Tibial nerve (tissue), 4 donors: ENCODE data around the gene NEUROD1. TPM values are rescaled to one million over a fixed set of nuclear protein-coding genes. Genes with fewer than 3 reads are reported as not detected.

ENCODE experiments used
- DNase-seq, 2 donors: peaks; one replicate each; pipeline ENCODE4 v3.0.0-alpha.2; 2019; ENCODE audit warnings: low spot score in 2 of 2
- H3K27ac ChIP-seq, 4 donors: fragments of 200-600 bp; sonication (generic) in 3 of 4; one replicate each; pipeline ENCODE4 v1.5.1; 2017 to 2019; ENCODE audit warnings: mild to moderate bottlenecking in 1 of 4
- H3K27me3 ChIP-seq, 2 donors: fragments of 200-600 bp; sonication (generic) in 1 of 2; one replicate each; pipeline versions ENCODE4 v1.5.1 to v1.6.0; 2017 to 2019
- H3K36me3 ChIP-seq, 3 donors: fragments of 200-600 bp; sonication (generic); one replicate each; pipeline ENCODE4 v1.5.1; 2018 to 2019
- H3K4me1 ChIP-seq, 4 donors: fragments of 200-600 bp; sonication (generic) in 3 of 4; one replicate each; pipeline ENCODE4 v1.5.1; 2017 to 2019
- H3K4me3 ChIP-seq, 4 donors: fragments of 200-600 bp; sonication (generic) in 3 of 4; one replicate each; pipeline ENCODE4 v1.5.1; 2017 to 2019; ENCODE audit warnings: mild to moderate bottlenecking in 1 of 4, moderate library complexity in 1 of 4
- H3K9me3 ChIP-seq, 4 donors: fragments of 200-600 bp; sonication (generic) in 3 of 4; one replicate each; pipeline ENCODE4 v1.5.1; 2017 to 2019
- EP300 ChIP-seq, 2 donors: sonication (generic); formaldehyde crosslinking; IDR thresholded peaks; one replicate each; pipeline ENCODE4 v1.6.1; 2017; ENCODE audit warnings: antibody characterized with exemption in 2 of 2, mild to moderate bottlenecking in 1 of 2
- POLR2A ChIP-seq, 2 donors: fragments of 450-650 bp; IDR thresholded peaks; one replicate each; pipeline ENCODE4 v1.6.1; 2017; ENCODE audit warnings: antibody characterized with exemption in 2 of 2, mild to moderate bottlenecking in 2 of 2, moderate library complexity in 2 of 2
- WGBS, 2 donors: methylation state at CpG; one replicate each; pipeline ENCODE4 v1.1.5; 2018; 5-methylcytosine and 5-hydroxymethylcytosine counted together
- total RNA-seq, 4 donors: library from RNA; depleted of rRNA; stranded (reverse); fragments of >200 nt; gene quantifications; one replicate each; pipeline ENCODE4 v1.1.0, GENCODE V29; 2016
- TF ChIP-seq, protein P1 (sequence below), 5 experiments: fragments of 200-600 bp in 3 of 5; fragments of 450-650 bp in 2 of 5; sonication (generic) in 3 of 5; IDR thresholded peaks; one replicate each; pipeline ENCODE4 v1.5.1; 2016 to 2019; ENCODE audit warnings: antibody characterized with exemption in 5 of 5, mild to moderate bottlenecking in 3 of 5, moderate library complexity in 2 of 5

The NEUROD1 gene
- total RNA-seq, 4 donors from 2014 or later = not detected

DNA sequence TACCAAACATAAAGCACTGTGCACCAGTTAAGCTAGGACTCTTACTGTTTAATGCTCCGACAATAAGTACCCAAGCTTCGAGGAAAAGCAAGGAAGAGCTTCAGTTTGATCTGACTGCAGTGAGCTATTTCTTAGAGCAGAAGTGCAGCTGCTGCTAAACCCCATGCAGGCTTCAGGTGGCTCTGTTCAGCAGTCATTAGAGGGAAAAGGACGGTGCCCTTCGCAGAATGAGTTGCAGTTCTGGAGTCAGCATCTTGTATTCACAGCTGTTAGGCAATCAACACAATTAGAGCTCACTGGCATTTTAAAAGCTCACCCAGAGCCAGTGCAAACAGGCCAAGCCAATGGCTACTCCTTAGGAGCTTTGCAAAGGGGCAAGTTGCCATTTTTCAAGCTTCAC is 21.9 kb downstream of the NEUROD1 start:
- no peaks in the 10 kb centered on the region for H3K9me3 ChIP-seq
- no peak for DNase-seq
- WGBS, 2 donors = 69 to 77% methylated on average over 4 of the region's 4 CpGs
- no peak overlapping the region for H3K4me3 ChIP-seq
- peaks cover 0 to 11% of the 10 kb centered on the region in 2 donors for H3K27me3 ChIP-seq
- H3K4me1 ChIP-seq = peaks cover 0 to 12% (median 5%) of the 10 kb centered on the region in 4 donors
- no peak overlapping the region for H3K27ac ChIP-seq
- TF ChIP-seq POLR2A (IDR thresholded peaks at IDR 0.05) = no peak
- TF ChIP-seq, protein P1, sequence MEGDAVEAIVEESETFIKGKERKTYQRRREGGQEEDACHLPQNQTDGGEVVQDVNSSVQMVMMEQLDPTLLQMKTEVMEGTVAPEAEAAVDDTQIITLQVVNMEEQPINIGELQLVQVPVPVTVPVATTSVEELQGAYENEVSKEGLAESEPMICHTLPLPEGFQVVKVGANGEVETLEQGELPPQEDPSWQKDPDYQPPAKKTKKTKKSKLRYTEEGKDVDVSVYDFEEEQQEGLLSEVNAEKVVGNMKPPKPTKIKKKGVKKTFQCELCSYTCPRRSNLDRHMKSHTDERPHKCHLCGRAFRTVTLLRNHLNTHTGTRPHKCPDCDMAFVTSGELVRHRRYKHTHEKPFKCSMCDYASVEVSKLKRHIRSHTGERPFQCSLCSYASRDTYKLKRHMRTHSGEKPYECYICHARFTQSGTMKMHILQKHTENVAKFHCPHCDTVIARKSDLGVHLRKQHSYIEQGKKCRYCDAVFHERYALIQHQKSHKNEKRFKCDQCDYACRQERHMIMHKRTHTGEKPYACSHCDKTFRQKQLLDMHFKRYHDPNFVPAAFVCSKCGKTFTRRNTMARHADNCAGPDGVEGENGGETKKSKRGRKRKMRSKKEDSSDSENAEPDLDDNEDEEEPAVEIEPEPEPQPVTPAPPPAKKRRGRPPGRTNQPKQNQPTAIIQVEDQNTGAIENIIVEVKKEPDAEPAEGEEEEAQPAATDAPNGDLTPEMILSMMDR (IDR thresholded peaks at IDR 0.05) = no peak
- no peak for TF ChIP-seq EP300 (IDR thresholded peaks at IDR 0.05)
- H3K36me3 ChIP-seq = no peaks in the 10 kb centered on the region

DNA sequence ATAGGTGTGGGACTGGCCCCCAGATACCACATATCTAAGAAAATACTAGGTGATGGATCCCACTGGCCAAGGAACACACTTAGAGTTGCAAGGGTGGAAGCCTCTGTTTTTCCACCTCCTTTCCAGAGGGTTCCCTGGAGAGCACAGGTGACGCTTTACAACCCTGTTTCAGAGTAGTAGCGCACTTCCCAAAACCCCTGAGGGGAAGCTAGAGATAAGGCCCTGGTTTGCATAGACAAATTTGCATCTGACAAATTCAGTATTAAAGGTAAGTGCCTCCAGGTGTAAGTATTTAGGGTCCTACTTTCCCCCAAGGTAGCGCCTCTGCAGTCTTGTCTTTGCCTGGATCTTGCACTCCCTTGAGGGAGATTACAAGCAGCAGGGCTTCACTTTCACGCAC is 22.9 kb downstream of the NEUROD1 start:
- H3K9me3 ChIP-seq = no peaks in the 10 kb centered on the region
- no peak for DNase-seq
- no peak overlapping the region for H3K27ac ChIP-seq
- H3K36me3 ChIP-seq = no peaks in the 10 kb centered on the region
- peaks cover 0 to 11% of the 10 kb centered on the region in 2 donors for H3K27me3 ChIP-seq
- H3K4me1 ChIP-seq = peaks cover 0 to 12% (median 5%) of the 10 kb centered on the region in 4 donors
- TF ChIP-seq, protein P1 (IDR thresholded peaks at IDR 0.05) = no peak
- TF ChIP-seq POLR2A (IDR thresholded peaks at IDR 0.05) (no peak), EP300 (IDR thresholded peaks at IDR 0.05) (no peak)
- peak overlapping the region in 1 of 4 donors; percentile 60 for H3K4me3 ChIP-seq
- WGBS, 2 donors = 70 to 79% methylated on average over 4 of the region's 4 CpGs

DNA sequence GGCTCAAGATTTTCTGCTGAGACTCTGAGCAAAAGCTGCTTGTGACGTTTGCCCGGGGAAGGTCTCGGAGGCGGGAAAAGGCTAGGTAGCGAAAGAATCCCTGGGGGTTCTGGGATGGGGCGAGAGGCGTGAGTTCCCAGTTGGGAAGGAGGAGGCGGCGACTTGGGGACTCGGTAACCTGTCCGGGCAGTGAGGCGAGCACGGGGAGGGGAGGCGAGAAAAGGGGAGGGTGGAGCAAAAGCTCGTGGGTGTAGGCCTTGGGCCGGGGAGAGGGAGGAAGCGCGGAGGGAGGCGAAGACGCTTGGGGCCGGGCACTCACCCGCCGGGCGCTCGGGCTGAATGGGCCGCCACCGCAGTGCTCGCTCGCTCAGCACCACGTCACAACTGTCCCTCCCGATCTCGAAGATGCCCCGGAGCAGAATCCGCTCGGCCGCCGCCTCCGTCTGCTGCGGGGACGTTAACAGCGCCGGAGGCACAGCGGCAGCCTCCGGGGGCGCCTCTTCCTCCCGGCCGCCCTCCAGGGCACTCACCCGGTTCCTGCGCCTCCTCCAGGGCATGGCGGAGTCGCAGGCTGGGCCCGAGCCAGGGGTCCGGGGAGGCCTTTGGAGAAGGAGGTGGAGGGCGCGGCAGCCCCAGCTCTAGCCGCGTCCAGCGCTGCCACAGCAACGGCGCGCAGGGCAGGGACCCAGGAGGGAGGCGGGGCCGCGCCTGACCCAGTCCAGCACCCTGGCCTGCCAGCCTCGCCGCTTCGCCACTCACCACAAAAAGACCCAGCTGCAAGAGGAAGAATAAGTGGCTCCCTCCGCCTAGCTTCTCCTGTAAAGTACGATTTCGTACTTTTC is 23.6 kb downstream of the NEUROD1 start, which contains the start of gene CERKL:
CERKL (minus strand) TSS at position 656 of the 842 bp plus-strand sequence; CDS start at position 557, 99 bp downstream.
- H3K9me3 ChIP-seq = no peaks in the 10 kb centered on the region
- 2 to 5% methylated on average over 37 to 39 of the region's 70 CpGs for WGBS, 2 donors
- no peak for TF ChIP-seq POLR2A (IDR thresholded peaks at IDR 0.05)
- DNase-seq = no peak
- H3K4me1 ChIP-seq = peaks cover 0 to 12% (median 5%) of the 10 kb centered on the region in 4 donors
- H3K27ac ChIP-seq = peak within 1 kb of the TSS in 2 of 4 donors; percentile 31 to 54
- peak within 1 kb of the TSS; percentile 42 to 91 (median 52) for H3K4me3 ChIP-seq
- H3K27me3 ChIP-seq = peaks cover 0 to 11% of the 10 kb centered on the region in 2 donors
- H3K36me3 ChIP-seq = no peaks in the 10 kb centered on the region

DNA sequence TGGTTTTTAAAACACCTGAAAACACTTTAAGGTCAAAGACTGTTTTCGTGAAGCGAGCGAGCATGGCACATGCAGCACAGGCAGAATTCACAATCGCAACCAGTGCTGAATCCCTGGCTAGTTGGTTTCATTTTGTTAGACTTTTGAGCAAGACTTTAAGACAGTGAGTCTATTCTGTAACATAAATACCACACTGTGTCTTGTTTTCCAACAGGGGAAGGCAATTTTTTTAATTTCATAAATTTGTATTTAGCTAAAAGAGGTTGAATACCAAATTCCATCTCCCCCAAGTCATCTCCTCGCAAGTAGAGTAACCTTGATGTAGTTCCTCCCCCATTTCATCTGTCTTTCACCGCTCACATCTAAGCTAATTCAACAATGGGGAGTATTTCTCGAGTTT is 24.8 kb downstream of the NEUROD1 start:
- peak overlapping the region in 2 of 4 donors; percentile 42 to 60 for H3K4me3 ChIP-seq
- DNase-seq = no peak
- WGBS, 2 donors = 44 to 52% methylated on average over 7 of the region's 7 CpGs
- H3K9me3 ChIP-seq = no peaks in the 10 kb centered on the region
- H3K4me1 ChIP-seq = peaks cover 0 to 12% (median 5%) of the 10 kb centered on the region in 4 donors
- H3K36me3 ChIP-seq = no peaks in the 10 kb centered on the region
- H3K27ac ChIP-seq = no peak overlapping the region
- peaks cover 0 to 11% of the 10 kb centered on the region in 2 donors for H3K27me3 ChIP-seq
- TF ChIP-seq POLR2A (IDR thresholded peaks at IDR 0.05) (no peak), EP300 (IDR thresholded peaks at IDR 0.05) (no peak)
- TF ChIP-seq, protein P1 (IDR thresholded peaks at IDR 0.05) = no peak

DNA sequence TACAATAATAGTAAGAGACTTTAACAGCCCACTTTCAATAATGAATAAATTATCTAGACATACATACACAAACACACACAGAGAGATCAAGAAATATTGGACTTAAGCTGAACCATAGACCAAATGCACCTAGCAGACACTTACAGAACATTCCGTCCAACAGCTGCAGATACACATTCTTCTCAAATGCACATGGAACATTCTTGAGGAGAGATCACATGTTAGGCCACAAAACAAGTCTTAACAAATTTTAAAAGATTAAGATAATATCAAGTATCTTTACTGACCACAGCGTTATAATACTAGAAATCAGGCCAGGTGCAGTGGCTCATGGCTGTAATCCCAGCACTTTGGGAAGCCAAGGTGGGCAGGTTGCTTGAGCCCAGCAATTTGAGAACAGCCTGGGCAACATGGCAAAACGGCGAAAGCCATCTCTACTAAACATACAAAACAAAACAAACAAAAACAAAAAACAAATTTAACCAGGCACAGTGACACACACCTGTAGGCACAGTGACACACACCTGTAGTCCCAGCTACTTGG is 30.8 kb downstream of the NEUROD1 start:
- TF ChIP-seq, protein P1 (IDR thresholded peaks at IDR 0.05) = no peak
- TF ChIP-seq POLR2A (IDR thresholded peaks at IDR 0.05) (no peak), EP300 (IDR thresholded peaks at IDR 0.05) (no peak)
- H3K4me1 ChIP-seq = no peaks in the 10 kb centered on the region
- no peak overlapping the region for H3K4me3 ChIP-seq
- H3K27me3 ChIP-seq = no peaks in the 10 kb centered on the region
- 89 to 96% methylated on average over 4 of the region's 4 CpGs for whole genome bisulfite sequencing, 2 donors
- no peak overlapping the region for H3K27ac ChIP-seq
- no peak for DNase-seq
- H3K36me3 ChIP-seq = no peaks in the 10 kb centered on the region
- no peaks in the 10 kb centered on the region for H3K9me3 ChIP-seq
